ENCODE measurements around the gene HPCA. TPM values are rescaled to one million over a fixed set of nuclear protein-coding genes. Genes with fewer than 3 reads are reported as not detected.

Gene HPCA
- total and polyA plus RNA-seq, 2 of the 13 experiments (the other 11 are each of a cell fraction or from before 2014, with no cell fraction given), result not detected

DNA sequence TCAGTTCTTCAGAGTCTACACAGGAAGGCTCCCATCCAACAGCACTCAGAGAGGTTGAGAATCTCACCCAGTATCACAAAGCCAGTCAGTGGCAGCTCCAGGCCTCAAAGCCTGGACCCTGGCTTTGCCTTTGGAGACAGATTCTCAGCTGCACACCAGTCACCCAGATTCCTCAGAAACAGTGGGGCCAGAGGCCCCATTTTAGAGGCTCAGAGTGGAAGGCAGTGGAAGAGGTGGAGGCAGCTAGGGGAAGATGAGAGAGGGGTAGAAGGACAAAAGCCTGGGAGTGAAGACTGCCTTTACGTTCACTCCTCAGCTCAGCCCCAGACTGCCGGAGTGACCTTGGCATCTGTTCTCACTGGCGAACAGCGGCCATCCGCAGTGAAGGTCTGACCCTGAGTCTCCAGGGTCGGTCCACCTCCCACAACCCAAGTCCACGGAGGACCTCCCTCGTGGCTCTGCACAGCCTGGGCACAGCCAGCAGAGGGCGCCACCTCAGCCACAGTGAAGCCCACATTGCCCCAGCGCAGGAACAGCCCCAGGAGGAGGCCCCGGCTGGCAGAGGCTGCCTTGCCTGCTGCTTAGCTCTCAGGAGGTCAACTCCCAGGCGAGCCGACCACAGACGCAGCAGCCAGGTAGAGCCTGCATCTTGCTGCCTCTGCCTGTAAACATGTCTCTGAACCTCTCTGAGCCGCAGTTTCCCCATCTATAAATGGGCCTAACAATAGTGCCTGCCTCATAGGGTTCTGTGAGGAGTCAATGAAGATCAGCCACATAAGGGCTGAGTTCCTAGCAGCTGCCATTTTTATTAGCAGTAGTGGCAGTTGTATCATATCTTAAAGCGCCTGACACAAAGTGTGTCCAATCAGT lies 9.7 kb upstream of the HPCA start (continued):
- no peak for TF ChIP-seq TAF15 (IDR thresholded peaks at IDR 0.05; ENCODE audit: low read depth, low read length, poor library complexity, severe bottlenecking)
- no peak for TF ChIP-seq RORA (CRISPR knock-in tag; IDR thresholded peaks at IDR 0.05)
- TF ChIP-seq SCMH1 (CRISPR knock-in tag; IDR thresholded peaks at IDR 0.05; ENCODE audit: borderline replicate concordance), result no peak
- TF ChIP-seq STAG1 (CRISPR knock-in tag; IDR thresholded peaks at IDR 0.05), result peak; percentile 71
- peak; percentile 78; the same call in 1 of the 2 replicates for TF ChIP-seq ZNF768 (CRISPR knock-in tag; IDR thresholded peaks at IDR 0.05)
- TF ChIP-seq RAD51 (IDR thresholded peaks at IDR 0.05; ENCODE audit: borderline replicate concordance), result no peak
- TF ChIP-seq, protein P1, sequence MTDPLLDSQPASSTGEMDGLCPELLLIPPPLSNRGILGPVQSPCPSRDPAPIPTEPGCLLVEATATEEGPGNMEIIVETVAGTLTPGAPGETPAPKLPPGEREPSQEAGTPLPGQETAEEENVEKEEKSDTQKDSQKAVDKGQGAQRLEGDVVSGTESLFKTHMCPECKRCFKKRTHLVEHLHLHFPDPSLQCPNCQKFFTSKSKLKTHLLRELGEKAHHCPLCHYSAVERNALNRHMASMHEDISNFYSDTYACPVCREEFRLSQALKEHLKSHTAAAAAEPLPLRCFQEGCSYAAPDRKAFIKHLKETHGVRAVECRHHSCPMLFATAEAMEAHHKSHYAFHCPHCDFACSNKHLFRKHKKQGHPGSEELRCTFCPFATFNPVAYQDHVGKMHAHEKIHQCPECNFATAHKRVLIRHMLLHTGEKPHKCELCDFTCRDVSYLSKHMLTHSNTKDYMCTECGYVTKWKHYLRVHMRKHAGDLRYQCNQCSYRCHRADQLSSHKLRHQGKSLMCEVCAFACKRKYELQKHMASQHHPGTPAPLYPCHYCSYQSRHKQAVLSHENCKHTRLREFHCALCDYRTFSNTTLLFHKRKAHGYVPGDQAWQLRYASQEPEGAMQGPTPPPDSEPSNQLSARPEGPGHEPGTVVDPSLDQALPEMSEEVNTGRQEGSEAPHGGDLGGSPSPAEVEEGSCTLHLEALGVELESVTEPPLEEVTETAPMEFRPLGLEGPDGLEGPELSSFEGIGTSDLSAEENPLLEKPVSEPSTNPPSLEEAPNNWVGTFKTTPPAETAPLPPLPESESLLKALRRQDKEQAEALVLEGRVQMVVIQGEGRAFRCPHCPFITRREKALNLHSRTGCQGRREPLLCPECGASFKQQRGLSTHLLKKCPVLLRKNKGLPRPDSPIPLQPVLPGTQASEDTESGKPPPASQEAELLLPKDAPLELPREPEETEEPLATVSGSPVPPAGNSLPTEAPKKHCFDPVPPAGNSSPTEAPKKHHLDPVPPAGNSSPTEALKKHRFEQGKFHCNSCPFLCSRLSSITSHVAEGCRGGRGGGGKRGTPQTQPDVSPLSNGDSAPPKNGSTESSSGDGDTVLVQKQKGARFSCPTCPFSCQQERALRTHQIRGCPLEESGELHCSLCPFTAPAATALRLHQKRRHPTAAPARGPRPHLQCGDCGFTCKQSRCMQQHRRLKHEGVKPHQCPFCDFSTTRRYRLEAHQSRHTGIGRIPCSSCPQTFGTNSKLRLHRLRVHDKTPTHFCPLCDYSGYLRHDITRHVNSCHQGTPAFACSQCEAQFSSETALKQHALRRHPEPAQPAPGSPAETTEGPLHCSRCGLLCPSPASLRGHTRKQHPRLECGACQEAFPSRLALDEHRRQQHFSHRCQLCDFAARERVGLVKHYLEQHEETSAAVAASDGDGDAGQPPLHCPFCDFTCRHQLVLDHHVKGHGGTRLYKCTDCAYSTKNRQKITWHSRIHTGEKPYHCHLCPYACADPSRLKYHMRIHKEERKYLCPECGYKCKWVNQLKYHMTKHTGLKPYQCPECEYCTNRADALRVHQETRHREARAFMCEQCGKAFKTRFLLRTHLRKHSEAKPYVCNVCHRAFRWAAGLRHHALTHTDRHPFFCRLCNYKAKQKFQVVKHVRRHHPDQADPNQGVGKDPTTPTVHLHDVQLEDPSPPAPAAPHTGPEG (CRISPR knock-in tag; IDR thresholded peaks at IDR 0.05), result no peak
- 0 out of 2 replicates have a peak, but pooled peaks have one; percentile 42 for TF ChIP-seq GATAD2A (CRISPR knock-in tag; IDR thresholded peaks at IDR 0.05)
- no peak for TF ChIP-seq ZNF674 (CRISPR knock-in tag; IDR thresholded peaks at IDR 0.05; ENCODE audit: low read depth)
- peak; percentile 59; the same call in 1 of the 2 replicates for TF ChIP-seq RAD21 (CRISPR knock-in tag; IDR thresholded peaks at IDR 0.05)
- TF ChIP-seq, protein P2, sequence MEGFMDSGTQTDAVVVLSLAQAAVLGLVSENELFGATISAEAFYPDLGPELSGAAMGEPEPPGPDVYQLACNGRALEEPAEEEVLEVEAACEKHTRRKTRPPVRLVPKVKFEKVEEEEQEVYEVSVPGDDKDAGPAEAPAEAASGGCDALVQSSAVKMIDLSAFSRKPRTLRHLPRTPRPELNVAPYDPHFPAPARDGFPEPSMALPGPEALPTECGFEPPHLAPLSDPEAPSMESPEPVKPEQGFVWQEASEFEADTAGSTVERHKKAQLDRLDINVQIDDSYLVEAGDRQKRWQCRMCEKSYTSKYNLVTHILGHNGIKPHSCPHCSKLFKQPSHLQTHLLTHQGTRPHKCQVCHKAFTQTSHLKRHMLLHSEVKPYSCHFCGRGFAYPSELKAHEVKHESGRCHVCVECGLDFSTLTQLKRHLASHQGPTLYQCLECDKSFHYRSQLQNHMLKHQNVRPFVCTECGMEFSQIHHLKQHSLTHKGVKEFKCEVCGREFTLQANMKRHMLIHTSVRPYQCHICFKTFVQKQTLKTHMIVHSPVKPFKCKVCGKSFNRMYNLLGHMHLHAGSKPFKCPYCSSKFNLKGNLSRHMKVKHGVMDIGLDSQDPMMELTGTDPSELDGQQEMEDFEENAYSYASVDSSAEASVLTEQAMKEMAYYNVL (CRISPR knock-in tag; IDR thresholded peaks at IDR 0.05; ENCODE audit: borderline replicate concordance), result no peak
- no peak for TF ChIP-seq ZZZ3 (CRISPR knock-in tag; IDR thresholded peaks at IDR 0.05; ENCODE audit: borderline replicate concordance)
- TF ChIP-seq RXRA (CRISPR knock-in tag; IDR thresholded peaks at IDR 0.05), result peak; percentile 44; the same call in 1 of the 2 replicates
- no peak for TF ChIP-seq ZFP36 (IDR thresholded peaks at IDR 0.05; ENCODE audit: borderline replicate concordance, low read depth, low read length, partially characterized antibody)
- peak; percentile 93 for TF ChIP-seq HNRNPL (IDR thresholded peaks at IDR 0.05; ENCODE audit: low read depth, low read length)
